GM21723 (cell line): ENCODE results near the gene CNTNAP2.
"Not testable (repeated sequence)": the region's sequence is repeated elsewhere in the genome, so short reads cannot be mapped to it uniquely, and the experiment has no call there.

Experiments used
- ATAC-seq: cut with Tn5 transposase; IDR thresholded peaks from one replicate; pipeline ENCODE4 v1.9.1; 2021; ENCODE audit warnings: mild to moderate bottlenecking, moderate library complexity; ENCODE audit not compliant: unreplicated experiment

Gene CNTNAP2

GRCh38 chr7:147796581-147796980, 1680.0 kb downstream of the CNTNAP2 start:
- no peak for ATAC-seq

GRCh38 chr7:147798001-147798400, 1681.4 kb downstream of the CNTNAP2 start:
- ATAC-seq, result no peak

- ATAC-seq, result not testable (repeated sequence)
These were observed 1685.2 kb downstream of the CNTNAP2 start for GRCh38 chr7:147801762-147802161.

- no peak for ATAC-seq
These were observed 1686.5 kb downstream of the CNTNAP2 start for GRCh38 chr7:147803151-147803550.

- ATAC-seq, result no peak
These were observed 1687.0 kb downstream of the CNTNAP2 start for GRCh38 chr7:147803606-147804005.

GRCh38 chr7:147804032-147804431, 1687.4 kb downstream of the CNTNAP2 start:
- no peak for ATAC-seq

GRCh38 chr7:147805996-147806576, 1689.5 kb downstream of the CNTNAP2 start:
- no peak for ATAC-seq

GRCh38 chr7:147809786-147810185, 1693.2 kb downstream of the CNTNAP2 start:
- no peak for ATAC-seq

GRCh38 chr7:147810269-147810668, 1693.7 kb downstream of the CNTNAP2 start:
- no peak for ATAC-seq

- ATAC-seq, result no peak
These were observed 1695.3 kb downstream of the CNTNAP2 start for GRCh38 chr7:147811923-147812322.

GRCh38 chr7:147813316-147813715, 1696.7 kb downstream of the CNTNAP2 start:
- ATAC-seq, result no peak

GRCh38 chr7:147818317-147818716, 1701.7 kb downstream of the CNTNAP2 start:
- ATAC-seq, result no peak

GRCh38 chr7:147824671-147825070, 1708.1 kb downstream of the CNTNAP2 start:
- no peak for ATAC-seq

GRCh38 chr7:147829016-147829415, 1712.4 kb downstream of the CNTNAP2 start:
- no peak for ATAC-seq

GRCh38 chr7:147833557-147833956, 1717.0 kb downstream of the CNTNAP2 start:
- ATAC-seq, result no peak

GRCh38 chr7:147833970-147834369, 1717.4 kb downstream of the CNTNAP2 start:
- no peak for ATAC-seq

- ATAC-seq, result no peak
These were observed 1736.2 kb downstream of the CNTNAP2 start for GRCh38 chr7:147852833-147853232.

- ATAC-seq, result no peak
These were observed 1740.8 kb downstream of the CNTNAP2 start for GRCh38 chr7:147857152-147858140.

- ATAC-seq, result no peak
These were observed 1741.8 kb downstream of the CNTNAP2 start for GRCh38 chr7:147858421-147858820.

GRCh38 chr7:147859033-147859432, 1742.4 kb downstream of the CNTNAP2 start:
- ATAC-seq, result no peak

GRCh38 chr7:147859486-147859885, 1742.9 kb downstream of the CNTNAP2 start:
- no peak for ATAC-seq

GRCh38 chr7:147861058-147861716, 1744.6 kb downstream of the CNTNAP2 start:
- ATAC-seq, result no peak
